Right kidney (tissue), 9 donors: ENCODE data around the gene LPIN3.
A peak's percentile ranks its signal among the peaks of the same experiment; 100 is the strongest.
"Not testable (repeated sequence)": the region's sequence is repeated elsewhere in the genome, so short reads cannot be mapped to it uniquely, and the experiment has no call there.

ENCODE experiments used
- DNase-seq: peaks from one replicate; pipeline ENCODE4 v3.0.0-alpha.2; 2016
- long read RNA-seq, 8 donors: transcript quantifications; one replicate each; lab custom pipeline, GENCODE V29; 2026

LPIN3 gene
- long read RNA-seq, donor 1, partial matches to known transcripts = 0 of 1 reads
- long read RNA-seq, donor 1, other reads (novel, unspliced or antisense) = 0 of 1 reads
- long read RNA-seq, donor 2, full-length matches to known transcripts = 1 of 1 reads
- long read RNA-seq, donor 2, partial matches to known transcripts = 0 of 1 reads
- long read RNA-seq, donor 2, other reads (novel, unspliced or antisense) = 0 of 1 reads
- long read RNA-seq, donor 3 = 0 reads
- long read RNA-seq, donor 4 = 0 reads
- long read RNA-seq, donor 5 = 0 reads
- long read RNA-seq, donor 6 = 0 reads
- long read RNA-seq, donor 7, partial matches to known transcripts = 0 of 1 reads
- long read RNA-seq, donor 7, other reads (novel, unspliced or antisense) = 0 of 1 reads
- long read RNA-seq, donor 8, partial matches to known transcripts = 0 of 1 reads
- long read RNA-seq, donor 8, other reads (novel, unspliced or antisense) = 0 of 1 reads

GRCh38 chr20:41340327-41341055, at the start of gene LPIN3:
TSS of gene LPIN3 (plus strand) at chr20:41340821. CDS start at chr20:41345804, 4,983 bp downstream.
- DNase-seq = peak; percentile 77

- no peak for DNase-seq
Measured at GRCh38 chr20:41293269-41294037, 47.2 kb upstream of the LPIN3 start.

GRCh38 chr20:41299899-41300298, 40.7 kb upstream of the LPIN3 start:
- DNase-seq = no peak

- no peak for DNase-seq
Measured at GRCh38 chr20:41300383-41300782, 40.2 kb upstream of the LPIN3 start.

- DNase-seq = no peak
Measured at GRCh38 chr20:41300886-41301285, 39.7 kb upstream of the LPIN3 start.

GRCh38 chr20:41304002-41304401, 36.6 kb upstream of the LPIN3 start:
- no peak for DNase-seq

GRCh38 chr20:41304424-41305079, 36.1 kb upstream of the LPIN3 start:
- no peak for DNase-seq

- no peak for DNase-seq
Measured at GRCh38 chr20:41306061-41306727, 34.4 kb upstream of the LPIN3 start.

GRCh38 chr20:41307021-41307420, 33.6 kb upstream of the LPIN3 start:
- DNase-seq = no peak

- no peak for DNase-seq
Measured at GRCh38 chr20:41308290-41308711, 32.3 kb upstream of the LPIN3 start.

GRCh38 chr20:41308726-41309413, 31.8 kb upstream of the LPIN3 start:
- DNase-seq = no peak

GRCh38 chr20:41309817-41310216, 30.8 kb upstream of the LPIN3 start:
- no peak for DNase-seq

- not testable (repeated sequence) for DNase-seq
Measured at GRCh38 chr20:41312009-41312408, 28.6 kb upstream of the LPIN3 start.

GRCh38 chr20:41314386-41314785, 26.2 kb upstream of the LPIN3 start:
- no peak for DNase-seq

GRCh38 chr20:41316051-41316450, 24.6 kb upstream of the LPIN3 start:
- DNase-seq = no peak

GRCh38 chr20:41316602-41317545, 23.7 kb upstream of the LPIN3 start:
- peak; percentile 78 for DNase-seq

GRCh38 chr20:41317546-41318270, 22.9 kb upstream of the LPIN3 start, which contains the start of gene ZHX3:
TSS of gene ZHX3 (minus strand) at chr20:41317731. CDS start at chr20:41204916, 112,815 bp downstream.
- peak; percentile 84 for DNase-seq

GRCh38 chr20:41318271-41318649, 22.4 kb upstream of the LPIN3 start:
- no peak for DNase-seq

- DNase-seq = no peak
Measured at GRCh38 chr20:41320441-41320840, 20.2 kb upstream of the LPIN3 start.
